Esophagus (tissue), 2 donors: Measurements from ENCODE around the gene ASPSCR1. TPM values are rescaled to one million over a fixed set of nuclear protein-coding genes. Genes with fewer than 3 reads are reported as not detected.
A peak's percentile ranks its signal among the peaks of the same experiment; 100 is the strongest.

ENCODE experiments used
- H3K27ac ChIP-seq, 2 donors: one replicate each; pipeline ENCODE4 v1.5.1; 2013; ENCODE audit warnings: low read depth in 2 of 2, mild to moderate bottlenecking in 2 of 2, inconsistent platforms in 1 of 2, low read length in 1 of 2, moderate library complexity in 1 of 2
- H3K27me3 ChIP-seq, 2 donors: one replicate each; pipeline ENCODE4 v1.6.1; 2013; ENCODE audit warnings: low read length in 2 of 2, control low read depth in 1 of 2, mild to moderate bottlenecking in 1 of 2; ENCODE audit not compliant: insufficient read depth in 2 of 2, control insufficient read depth in 1 of 2
- H3K36me3 ChIP-seq, 2 donors: one replicate each; pipeline ENCODE4 v1.6.1; 2013; ENCODE audit warnings: low read length in 1 of 2; ENCODE audit not compliant: control insufficient read depth in 2 of 2, insufficient read depth in 2 of 2
- H3K4me1 ChIP-seq, 2 donors: one replicate each; pipeline ENCODE4 v1.6.1; 2013; ENCODE audit warnings: low read length in 1 of 2; ENCODE audit not compliant: control insufficient read depth in 2 of 2, insufficient read depth in 2 of 2
- H3K4me3 ChIP-seq, 2 donors: one replicate each; pipeline ENCODE4 v1.5.1; 2013; ENCODE audit warnings: low read length in 2 of 2, mild to moderate bottlenecking in 2 of 2, low read depth in 1 of 2, moderate library complexity in 1 of 2
- H3K9me3 ChIP-seq, 2 donors: one replicate each; pipeline ENCODE4 v1.6.1; 2013; ENCODE audit warnings: mild to moderate bottlenecking in 2 of 2, low read depth in 1 of 2, low read length in 1 of 2, moderate library complexity in 1 of 2; ENCODE audit not compliant: control insufficient read depth in 2 of 2, insufficient read depth in 1 of 2
- WGBS, 2 donors: extraction: QIAGEN DNeasy Blood & Tissue Kit; methylation state at CpG; one replicate each; pipeline ENCODE4 v1.1.7; 2013; 5-methylcytosine and 5-hydroxymethylcytosine counted together
- polyA plus RNA-seq, 2 donors: library from polyadenylated mRNA; stranded (reverse); fragments of 200-250 nt; gene quantifications; one replicate each; pipeline ENCODE4 v1.2.3, GENCODE V29; 2013
- donor health status: healthy with polysubstance abuse.
- donor health status: Bipolar disorder and iron deficiency.

ASPSCR1 gene
- polyA plus RNA-seq, 2 donors = 19.1 to 29.8 TPM

GRCh38 chr17:82031303-82031884 is 54.0 kb downstream of the ASPSCR1 start, which contains the start of gene RAC3:
Gene RAC3, plus strand, starts transcription at chr17:82031678. Its CDS starts 84 bp downstream, at chr17:82031762.
- Histone ChIP-seq H3K9me3 (no peaks in the 10 kb centered on the region), H3K27me3 (no peaks in the 10 kb centered on the region), H3K4me1 (peaks cover 13 to 22% of the 10 kb centered on the region in 2 donors), H3K4me3 (peak within 1 kb of the TSS; percentile 38 to 47), H3K36me3 (peaks cover 3 to 14% of the 10 kb centered on the region in 2 donors), H3K27ac (peak within 1 kb of the TSS; percentile 61 to 84)
- 1 to 2% methylated on average over 15 to 96 of the region's 96 CpGs for WGBS, 2 donors

- Histone ChIP-seq H3K4me1 (peaks cover 17 to 26% of the 10 kb centered on the region in 2 donors), H3K4me3 (peak overlapping the region; percentile 14 to 38), H3K27ac (no peak overlapping the region), H3K9me3 (no peaks in the 10 kb centered on the region), H3K36me3 (peaks cover 3 to 12% of the 10 kb centered on the region in 2 donors), H3K27me3 (no peaks in the 10 kb centered on the region)
- WGBS, 2 donors = 9 to 12% methylated on average over 39 to 59 of the region's 59 CpGs
Measured at GRCh38 chr17:82031885-82032627, 54.6 kb downstream of the ASPSCR1 start.

- WGBS, 2 donors = 73 to 76% methylated on average over 37 to 38 of the region's 38 CpGs
- Histone ChIP-seq H3K4me1 (peaks cover 17 to 26% of the 10 kb centered on the region in 2 donors), H3K4me3 (no peak overlapping the region)
Measured at GRCh38 chr17:82033359-82034085, 56.1 kb downstream of the ASPSCR1 start.

GRCh38 chr17:82034371-82035011 is 57.1 kb downstream of the ASPSCR1 start:
- no peaks in the 10 kb centered on the region for H3K27me3 ChIP-seq
- H3K4me3 ChIP-seq = no peak overlapping the region
- peaks cover 17 to 26% of the 10 kb centered on the region in 2 donors for H3K4me1 ChIP-seq
- H3K9me3 ChIP-seq = no peaks in the 10 kb centered on the region
- H3K27ac ChIP-seq = no peak overlapping the region
- WGBS, 2 donors = 81 to 84% methylated on average over 23 of the region's 23 CpGs
- H3K36me3 ChIP-seq = peaks cover 3 to 5% of the 10 kb centered on the region in 2 donors

More at GRCh38 chr17:82033359-82034085, 56.1 kb downstream of the ASPSCR1 start:
- no peak overlapping the region for H3K27ac ChIP-seq
- H3K36me3 ChIP-seq = peaks cover 3 to 12% of the 10 kb centered on the region in 2 donors
- H3K27me3 ChIP-seq = no peaks in the 10 kb centered on the region
- no peaks in the 10 kb centered on the region for H3K9me3 ChIP-seq

- WGBS, 2 donors = 93% methylated on average over 8 of the region's 8 CpGs
- Histone ChIP-seq H3K27ac (no peak overlapping the region), H3K4me3 (no peak overlapping the region), H3K36me3 (peaks cover 3% of the 10 kb centered on the region in 2 donors), H3K4me1 (peaks cover 13 to 18% of the 10 kb centered on the region in 2 donors), H3K27me3 (no peaks in the 10 kb centered on the region), H3K9me3 (no peaks in the 10 kb centered on the region)
Measured at GRCh38 chr17:82035488-82035887, 58.1 kb downstream of the ASPSCR1 start.

- peaks cover 13 to 18% of the 10 kb centered on the region in 2 donors for H3K4me1 ChIP-seq
- peaks cover 3% of the 10 kb centered on the region in 2 donors for H3K36me3 ChIP-seq
- peak overlapping the region; percentile 48 to 61 for H3K4me3 ChIP-seq
- no peaks in the 10 kb centered on the region for H3K9me3 ChIP-seq
- H3K27ac ChIP-seq = no peak overlapping the region
- H3K27me3 ChIP-seq = no peaks in the 10 kb centered on the region
- 80 to 81% methylated on average over 20 of the region's 20 CpGs for WGBS, 2 donors
Measured at GRCh38 chr17:82035956-82036633, 58.7 kb downstream of the ASPSCR1 start.

GRCh38 chr17:82036634-82037091 is 59.2 kb downstream of the ASPSCR1 start:
- no peaks in the 10 kb centered on the region for H3K9me3 ChIP-seq
- peaks cover 3% of the 10 kb centered on the region in 2 donors for H3K36me3 ChIP-seq
- peaks cover 13 to 18% of the 10 kb centered on the region in 2 donors for H3K4me1 ChIP-seq
- H3K4me3 ChIP-seq = peak overlapping the region; percentile 48 to 61
- no peaks in the 10 kb centered on the region for H3K27me3 ChIP-seq
- whole genome bisulfite sequencing, 2 donors = 18 to 29% methylated on average over 21 to 23 of the region's 23 CpGs
- H3K27ac ChIP-seq = peak overlapping the region; percentile 91 to 93

GRCh38 chr17:82037092-82037888 is 59.9 kb downstream of the ASPSCR1 start, which contains the start of gene DCXR:
Gene DCXR, minus strand, starts transcription at chr17:82037697. Its CDS starts 15 bp downstream, at chr17:82037682.
- Histone ChIP-seq H3K9me3 (no peaks in the 10 kb centered on the region), H3K27me3 (no peaks in the 10 kb centered on the region), H3K27ac (peak within 1 kb of the TSS; percentile 91 to 93), H3K4me3 (peak within 1 kb of the TSS; percentile 48 to 61), H3K36me3 (peaks cover 3% of the 10 kb centered on the region in 2 donors), H3K4me1 (peaks cover 10 to 13% of the 10 kb centered on the region in 2 donors)
- WGBS, 2 donors = 0 to 1% methylated on average over 71 to 92 of the region's 92 CpGs
